Left renal pelvis (tissue), 4 donors: ENCODE data around the gene SH3RF3. TPM values are rescaled to one million over a fixed set of nuclear protein-coding genes. Genes with fewer than 3 reads are reported as not detected.

ENCODE experiments used
- DNase-seq, 4 donors: peaks; one replicate each; pipeline ENCODE4 v3.0.0-alpha.2; 2013; ENCODE audit warnings: low read depth in 4 of 4, low spot score in 3 of 4
- polyA plus RNA-seq, 4 donors: library from polyadenylated mRNA; unstranded; fragments of 120-200 nt; gene quantifications; one replicate each; pipeline ENCODE4 v1.2.1, GENCODE V29; 2013; ENCODE audit not compliant: insufficient read length in 4 of 4

The SH3RF3 gene
- polyA plus RNA-seq, 4 donors: 4.7 to 5.5 (median 5.2) TPM

- DNase-seq: no peak
Measured at GRCh38 chr2:109498906-109499305, 369.9 kb downstream of the SH3RF3 start.

GRCh38 chr2:109499566-109499965 is 370.6 kb downstream of the SH3RF3 start:
- no peak for DNase-seq

GRCh38 chr2:109500910-109501309 is 371.9 kb downstream of the SH3RF3 start:
- DNase-seq: no peak

- DNase-seq: no peak
Measured at GRCh38 chr2:109501461-109501860, 372.5 kb downstream of the SH3RF3 start.

GRCh38 chr2:109503191-109503590 is 374.2 kb downstream of the SH3RF3 start:
- no peak for DNase-seq

- DNase-seq: no peak
Measured at GRCh38 chr2:109507217-109507616, 378.2 kb downstream of the SH3RF3 start.

- no peak for DNase-seq
Measured at GRCh38 chr2:109507828-109508227, 378.8 kb downstream of the SH3RF3 start.

GRCh38 chr2:109508556-109508955 is 379.6 kb downstream of the SH3RF3 start:
- DNase-seq: no peak

- peak in 1 of 4 donors; percentile 62 for DNase-seq
Measured at GRCh38 chr2:109510136-109511028, 381.4 kb downstream of the SH3RF3 start.

GRCh38 chr2:109511168-109511567 is 382.2 kb downstream of the SH3RF3 start:
- no peak for DNase-seq

- DNase-seq: no peak
Measured at GRCh38 chr2:109512076-109512475, 383.1 kb downstream of the SH3RF3 start.

- no peak for DNase-seq
Measured at GRCh38 chr2:109513230-109513629, 384.2 kb downstream of the SH3RF3 start.

- DNase-seq: no peak
Measured at GRCh38 chr2:109513749-109514588, 385.0 kb downstream of the SH3RF3 start.

- DNase-seq: no peak
Measured at GRCh38 chr2:109514857-109515256, 385.9 kb downstream of the SH3RF3 start.

- no peak for DNase-seq
Measured at GRCh38 chr2:109516445-109517117, 387.6 kb downstream of the SH3RF3 start.

- DNase-seq: no peak
Measured at GRCh38 chr2:109517118-109517889, 388.3 kb downstream of the SH3RF3 start.

- no peak for DNase-seq
Measured at GRCh38 chr2:109519513-109519912, 390.5 kb downstream of the SH3RF3 start.

GRCh38 chr2:109521233-109522062 is 392.4 kb downstream of the SH3RF3 start:
- DNase-seq: no peak

- no peak for DNase-seq
Measured at GRCh38 chr2:109522063-109522374, 393.0 kb downstream of the SH3RF3 start.

- DNase-seq: no peak
Measured at GRCh38 chr2:109523121-109523520, 394.1 kb downstream of the SH3RF3 start.
